SU-DHL-6 (cell line): ENCODE measurements around the gene KCTD18.

Source experiments
- H2AFZ ChIP-seq: fragments of 200-600 bp; sonication (generic); 2 replicates; pipeline ENCODE4 v1.6.1; 2014; ENCODE audit warnings: low read depth, mild to moderate bottlenecking, moderate library complexity, mixed read lengths, antibody characterized with exemption, low read length; ENCODE audit not compliant: severe bottlenecking
- H3F3A ChIP-seq: fragments of 200-600 bp; shearing (Covaris generic); 2 replicates; pipeline ENCODE4 v1.6.0; 2016; ENCODE audit warnings: antibody characterized with exemption, mild to moderate bottlenecking; ENCODE audit not compliant: insufficient read depth
- H3K27ac ChIP-seq: fragments of 200-600 bp; sonication (generic); 2 replicates; pipeline ENCODE4 v1.5.1; 2016; ENCODE audit warnings: low read depth, mild to moderate bottlenecking, low read length, moderate library complexity, mixed read lengths
- H3K27me3 ChIP-seq: fragments of 200-600 bp; sonication (generic), shearing (Covaris generic); 2 replicates; pipeline ENCODE4 v1.6.0; 2014; ENCODE audit warnings: mild to moderate bottlenecking, low read length
- H3K36me3 ChIP-seq: fragments of 200-600 bp; sonication (generic); 2 replicates; pipeline ENCODE4 v1.6.1; 2014; ENCODE audit warnings: mild to moderate bottlenecking, low read length, mixed read lengths
- H3K4me2 ChIP-seq: fragments of 300-600, 200-600 bp; shearing (Covaris generic), sonication (generic); 2 replicates; pipeline ENCODE4 v1.6.0; 2014; ENCODE audit warnings: low read length, low read depth, mild to moderate bottlenecking; ENCODE audit not compliant: poor library complexity, severe bottlenecking
- H3K4me3 ChIP-seq: fragments of 200-600 bp; sonication (generic); 2 replicates; pipeline ENCODE4 v1.5.1; 2014; ENCODE audit warnings: antibody characterized with exemption, low read length, mild to moderate bottlenecking, mixed read lengths; ENCODE audit not compliant: insufficient read depth, poor library complexity, severe bottlenecking
- H3K79me2 ChIP-seq: fragments of 200-600 bp; sonication (generic); 2 replicates; pipeline ENCODE4 v1.6.1; 2014; ENCODE audit warnings: mild to moderate bottlenecking, low read length, moderate library complexity; ENCODE audit not compliant: insufficient read depth
- H3K9ac ChIP-seq: fragments of 200-600 bp; sonication (generic); 2 replicates; pipeline ENCODE4 v1.7.0; 2014; ENCODE audit warnings: mild to moderate bottlenecking, low read length
- H3K9me2 ChIP-seq: fragments of 200-600 bp; sonication (generic); replicated peaks from 2 replicates; pipeline ENCODE4 v1.6.1; 2014; ENCODE audit warnings: low read length; ENCODE audit not compliant: insufficient read depth
- H3K9me3 ChIP-seq: fragments of 200-600 bp; sonication (generic); 2 replicates; pipeline ENCODE4 v1.6.1; 2014; ENCODE audit warnings: low read length, mixed read lengths; ENCODE audit not compliant: insufficient read depth
- H4K20me1 ChIP-seq: fragments of 200-600 bp; sonication (generic); 2 replicates; pipeline ENCODE4 v1.6.1; 2014; ENCODE audit warnings: low read depth, mild to moderate bottlenecking, antibody characterized with exemption, low read length, moderate library complexity, mixed read lengths
- EZH2phosphoT487 ChIP-seq: fragments of 200-600 bp; sonication (generic), shearing (Covaris generic); conservative IDR thresholded peaks from 2 replicates; pipeline ENCODE4 v1.6.1; 2018; ENCODE audit warnings: mild to moderate bottlenecking, antibody characterized with exemption, low read length, moderate library complexity, mixed read lengths
- TF ChIP-seq, protein P1 (sequence below): fragments of 200-600 bp; sonication (generic); IDR thresholded peaks from one replicate; pipeline ENCODE4 v1.5.1; 2017; ENCODE audit warnings: antibody characterized with exemption, mild to moderate bottlenecking, low read length, moderate library complexity; ENCODE audit not compliant: insufficient read depth, poor library complexity, severe bottlenecking

The KCTD18 gene

DNA sequence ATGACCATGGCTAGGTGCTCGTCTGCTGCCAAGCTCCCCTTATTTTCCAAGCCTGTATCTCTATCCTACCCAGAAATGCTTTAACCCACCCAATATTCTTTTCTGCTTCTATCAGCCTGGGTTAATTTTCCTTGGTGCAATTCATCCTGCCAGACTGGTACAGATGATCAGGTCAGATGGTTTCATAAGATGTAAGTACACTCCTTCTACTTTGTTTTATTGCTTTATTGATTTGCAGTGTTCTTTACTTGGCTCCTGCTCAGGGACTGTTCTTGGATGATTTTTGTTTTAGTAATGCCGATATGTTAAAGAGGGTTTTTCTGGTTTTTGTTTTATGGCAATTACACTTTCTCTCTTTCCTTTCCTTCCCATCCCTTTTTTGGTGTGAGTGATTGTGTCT, 13.7 kb upstream of the KCTD18 start:
- Histone ChIP-seq H3K9me3 (no peaks in the 10 kb centered on the region), H3K4me2 (no peak overlapping the region)

DNA sequence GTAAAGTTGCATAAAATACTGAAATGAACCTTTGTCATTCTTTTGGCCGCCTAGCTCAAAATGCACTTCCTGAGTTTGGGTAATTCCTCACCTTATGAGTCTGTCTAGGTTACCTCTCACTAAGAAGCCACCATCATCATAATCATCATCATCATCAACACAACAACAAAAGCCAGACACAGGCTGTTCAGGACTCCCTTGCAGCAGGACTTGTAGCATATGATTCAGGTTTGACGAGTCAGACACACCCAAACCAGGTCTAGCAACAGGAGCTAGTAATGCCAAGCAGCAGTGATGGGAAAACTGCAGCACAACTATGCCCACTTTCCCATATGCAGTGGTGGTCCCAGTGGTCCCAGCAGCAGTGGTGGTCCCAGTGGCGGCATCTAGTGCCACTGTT, 13.3 kb upstream of the KCTD18 start:
- Histone ChIP-seq H3K27me3 (no peaks in the 10 kb centered on the region), H3K4me2 (no peak overlapping the region), H3K79me2 (peaks cover 21% of the 10 kb centered on the region), H3K9me2 (no peaks in the 10 kb centered on the region), H3K27ac (no peak overlapping the region), H3F3A (no peaks in the 10 kb centered on the region), H2AFZ (no peak overlapping the region), H3K9ac (no peak overlapping the region), H3K36me3 (no peaks in the 10 kb centered on the region), H3K9me3 (no peaks in the 10 kb centered on the region), H4K20me1 (no peaks in the 10 kb centered on the region), H3K4me3 (no peak overlapping the region)
- no peak for TF ChIP-seq EZH2phosphoT487
- TF ChIP-seq, protein P1, sequence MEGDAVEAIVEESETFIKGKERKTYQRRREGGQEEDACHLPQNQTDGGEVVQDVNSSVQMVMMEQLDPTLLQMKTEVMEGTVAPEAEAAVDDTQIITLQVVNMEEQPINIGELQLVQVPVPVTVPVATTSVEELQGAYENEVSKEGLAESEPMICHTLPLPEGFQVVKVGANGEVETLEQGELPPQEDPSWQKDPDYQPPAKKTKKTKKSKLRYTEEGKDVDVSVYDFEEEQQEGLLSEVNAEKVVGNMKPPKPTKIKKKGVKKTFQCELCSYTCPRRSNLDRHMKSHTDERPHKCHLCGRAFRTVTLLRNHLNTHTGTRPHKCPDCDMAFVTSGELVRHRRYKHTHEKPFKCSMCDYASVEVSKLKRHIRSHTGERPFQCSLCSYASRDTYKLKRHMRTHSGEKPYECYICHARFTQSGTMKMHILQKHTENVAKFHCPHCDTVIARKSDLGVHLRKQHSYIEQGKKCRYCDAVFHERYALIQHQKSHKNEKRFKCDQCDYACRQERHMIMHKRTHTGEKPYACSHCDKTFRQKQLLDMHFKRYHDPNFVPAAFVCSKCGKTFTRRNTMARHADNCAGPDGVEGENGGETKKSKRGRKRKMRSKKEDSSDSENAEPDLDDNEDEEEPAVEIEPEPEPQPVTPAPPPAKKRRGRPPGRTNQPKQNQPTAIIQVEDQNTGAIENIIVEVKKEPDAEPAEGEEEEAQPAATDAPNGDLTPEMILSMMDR = no peak

More for the DNA sequence above, 13.7 kb upstream of the KCTD18 start:
- Histone ChIP-seq H3K36me3 (no peaks in the 10 kb centered on the region), H3F3A (no peaks in the 10 kb centered on the region), H3K4me3 (no peak overlapping the region), H3K27me3 (no peaks in the 10 kb centered on the region), H3K9me2 (no peaks in the 10 kb centered on the region), H4K20me1 (no peaks in the 10 kb centered on the region), H2AFZ (no peak overlapping the region), H3K27ac (no peak overlapping the region), H3K79me2 (peaks cover 25% of the 10 kb centered on the region), H3K9ac (no peak overlapping the region)
- no peak for TF ChIP-seq EZH2phosphoT487
- TF ChIP-seq, protein P1 = no peak

DNA sequence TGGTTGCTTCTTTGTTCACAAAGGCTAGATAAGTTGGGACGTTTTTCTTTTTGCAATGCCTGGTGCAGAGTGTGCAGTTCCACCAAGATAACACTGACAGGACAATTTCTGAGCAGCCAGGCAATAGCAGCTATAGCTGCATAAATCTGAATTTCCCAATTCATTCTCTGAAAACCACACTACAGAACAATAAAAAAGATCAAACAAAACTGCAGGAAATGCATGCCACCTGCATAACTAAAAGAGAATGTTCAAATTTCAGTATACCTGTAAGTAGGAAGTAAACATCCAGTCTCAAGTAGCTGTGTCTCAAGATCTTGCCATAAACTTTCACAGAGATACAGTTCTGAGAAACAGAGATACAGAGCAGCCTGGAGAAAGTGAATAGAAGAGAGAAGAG, 5.3 kb upstream of the KCTD18 start:
- no peak overlapping the region for H3K4me3 ChIP-seq
- TF ChIP-seq, protein P1 = no peak
- TF ChIP-seq EZH2phosphoT487 = no peak

DNA sequence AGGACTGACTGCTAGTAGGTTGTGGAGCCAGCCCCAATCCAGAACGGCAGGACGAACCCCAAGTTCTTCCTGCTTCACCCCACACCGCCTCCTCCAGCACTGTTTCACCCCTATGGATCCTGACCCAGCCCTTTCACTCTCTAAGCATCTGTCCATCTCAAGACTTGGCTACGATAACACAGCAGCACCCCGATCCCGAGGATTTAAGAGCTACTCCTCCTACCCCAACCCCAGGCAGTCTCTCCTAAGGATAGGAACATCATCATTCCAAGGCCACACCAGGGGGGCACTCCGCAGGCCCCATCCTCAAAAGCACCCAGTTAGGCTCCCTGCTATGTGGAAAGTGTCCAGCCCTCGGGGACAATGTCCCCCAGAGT, 645 bp downstream of the KCTD18 start:
- H2AFZ ChIP-seq = peak overlapping the region; percentile 3
- H3K9me3 ChIP-seq = no peaks in the 10 kb centered on the region
- H3K27me3 ChIP-seq = no peaks in the 10 kb centered on the region
- H3F3A ChIP-seq = peaks cover 3% of the 10 kb centered on the region; the same call in 1 of the 2 replicates
- peak overlapping the region; percentile 61 for H3K4me3 ChIP-seq
- H4K20me1 ChIP-seq = no peaks in the 10 kb centered on the region
- peak overlapping the region; percentile 77 for H3K9ac ChIP-seq
- peak overlapping the region; percentile 80 for H3K4me2 ChIP-seq
- H3K27ac ChIP-seq = peak overlapping the region; percentile 46
- no peak for TF ChIP-seq EZH2phosphoT487
- TF ChIP-seq, protein P1 = no peak
- peaks cover 4% of the 10 kb centered on the region; the same call in 1 of the 2 replicates for H3K36me3 ChIP-seq
- H3K9me2 ChIP-seq = no peaks in the 10 kb centered on the region
- no peaks in the 10 kb centered on the region; the same call in 1 of the 2 replicates for H3K79me2 ChIP-seq

More for the DNA sequence above, 5.3 kb upstream of the KCTD18 start:
- Histone ChIP-seq H3K79me2 (no peaks in the 10 kb centered on the region), H3K36me3 (no peaks in the 10 kb centered on the region), H3K9me3 (no peaks in the 10 kb centered on the region), H3K27ac (no peak overlapping the region), H3F3A (no peaks in the 10 kb centered on the region), H3K4me2 (no peak overlapping the region), H3K9me2 (no peaks in the 10 kb centered on the region), H2AFZ (no peak overlapping the region), H3K9ac (no peak overlapping the region), H4K20me1 (no peaks in the 10 kb centered on the region), H3K27me3 (no peaks in the 10 kb centered on the region)
